ENCODE results near the gene DCAF7. TPM values are rescaled to one million over a fixed set of nuclear protein-coding genes. Genes with fewer than 3 reads are reported as not detected.

The DCAF7 gene
- total and polyA plus RNA-seq, 2 experiments from 2014 or later: 55.1 to 56.7 TPM

- Histone ChIP-seq H3K4me3 (no peak overlapping the region), H3K4me1 (ENCODE audit: low read depth) (no peaks in the 10 kb centered on the region), H3K36me3 (peaks cover 40% of the 10 kb centered on the region), H3K27me3 (no peaks in the 10 kb centered on the region), H3K27ac (no peak overlapping the region), H3K9me3 (ENCODE audit: low read depth) (no peaks in the 10 kb centered on the region)
- TF ChIP-seq CTCF (IDR thresholded peaks at IDR 0.05; ENCODE audit: low read depth, low read length): no peak
- DNase-seq (ENCODE audit: low read depth in 1 of 2, low spot score in 1 of 2): no peak
Measured at GRCh38 chr17:63588797-63589196, 38.5 kb downstream of the DCAF7 start.

- TF ChIP-seq CTCF (IDR thresholded peaks at IDR 0.05; ENCODE audit: low read depth, low read length): no peak
- Histone ChIP-seq H3K27ac (no peak overlapping the region), H3K4me1 (ENCODE audit: low read depth) (no peaks in the 10 kb centered on the region), H3K4me3 (no peak overlapping the region), H3K27me3 (no peaks in the 10 kb centered on the region), H3K36me3 (peaks cover 40% of the 10 kb centered on the region), H3K9me3 (ENCODE audit: low read depth) (no peaks in the 10 kb centered on the region)
- no peak for DNase-seq (ENCODE audit: low read depth in 1 of 2, low spot score in 1 of 2)
Measured at GRCh38 chr17:63589646-63590045, 39.4 kb downstream of the DCAF7 start.

DNA sequence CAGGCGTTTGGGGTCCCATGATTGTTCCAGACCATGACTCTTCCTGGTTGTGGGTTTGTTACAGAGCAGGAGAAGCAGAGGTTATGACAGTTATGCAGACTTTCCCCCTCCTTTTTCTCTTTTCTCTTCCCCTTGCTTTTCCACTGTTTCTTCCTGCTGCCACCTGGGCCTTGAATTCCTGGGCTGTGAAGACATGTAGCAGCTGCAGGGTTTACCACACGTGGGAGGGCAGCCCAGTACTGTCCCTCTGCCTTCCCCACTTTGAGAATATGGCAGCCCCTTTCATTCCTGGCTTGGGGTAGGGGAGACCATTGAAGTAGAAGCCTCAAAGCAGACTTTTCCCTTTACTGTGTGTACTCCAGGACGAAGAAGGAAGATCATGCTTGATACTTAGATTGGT lies 42.5 kb downstream of the DCAF7 start:
- TF ChIP-seq CTCF (IDR thresholded peaks at IDR 0.05; ENCODE audit: low read depth, low read length): no peak
- no peak for DNase-seq (ENCODE audit: low read depth in 1 of 2, low spot score in 1 of 2)
- Histone ChIP-seq H3K36me3 (peaks cover 34% of the 10 kb centered on the region), H3K4me1 (ENCODE audit: low read depth) (no peaks in the 10 kb centered on the region), H3K27me3 (no peaks in the 10 kb centered on the region), H3K4me3 (no peak overlapping the region), H3K27ac (no peak overlapping the region), H3K9me3 (ENCODE audit: low read depth) (no peaks in the 10 kb centered on the region)

DNA sequence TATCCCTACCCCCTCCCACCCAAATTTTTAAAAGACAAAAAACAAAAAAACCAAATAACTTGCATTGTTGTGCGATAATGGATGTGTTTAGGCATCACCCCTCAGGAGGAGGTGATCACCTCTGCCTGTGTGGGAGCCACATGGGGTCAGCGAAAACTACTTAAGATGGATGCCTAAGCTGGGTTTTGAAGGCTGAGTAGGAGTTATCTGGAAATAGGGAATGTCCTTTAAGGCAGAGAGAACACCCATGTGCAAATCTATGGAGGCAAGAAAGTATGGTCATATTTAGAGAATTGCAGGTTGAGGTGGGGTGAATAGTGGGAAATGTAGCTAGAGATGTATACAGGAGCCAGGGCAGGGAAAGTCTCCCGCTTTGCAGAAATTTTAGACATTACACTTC lies 44.9 kb downstream of the DCAF7 start:
- H3K27ac ChIP-seq: no peak overlapping the region
- H3K27me3 ChIP-seq: no peaks in the 10 kb centered on the region
- peaks cover 15% of the 10 kb centered on the region for H3K36me3 ChIP-seq
- no peak overlapping the region for H3K4me3 ChIP-seq
- H3K4me1 ChIP-seq (ENCODE audit: low read depth): peaks cover 2% of the 10 kb centered on the region
- no peaks in the 10 kb centered on the region for H3K9me3 ChIP-seq (ENCODE audit: low read depth)
- DNase-seq (ENCODE audit: low read depth in 1 of 2, low spot score in 1 of 2): no peak
- no peak for TF ChIP-seq CTCF (IDR thresholded peaks at IDR 0.05; ENCODE audit: low read depth, low read length)

DNA sequence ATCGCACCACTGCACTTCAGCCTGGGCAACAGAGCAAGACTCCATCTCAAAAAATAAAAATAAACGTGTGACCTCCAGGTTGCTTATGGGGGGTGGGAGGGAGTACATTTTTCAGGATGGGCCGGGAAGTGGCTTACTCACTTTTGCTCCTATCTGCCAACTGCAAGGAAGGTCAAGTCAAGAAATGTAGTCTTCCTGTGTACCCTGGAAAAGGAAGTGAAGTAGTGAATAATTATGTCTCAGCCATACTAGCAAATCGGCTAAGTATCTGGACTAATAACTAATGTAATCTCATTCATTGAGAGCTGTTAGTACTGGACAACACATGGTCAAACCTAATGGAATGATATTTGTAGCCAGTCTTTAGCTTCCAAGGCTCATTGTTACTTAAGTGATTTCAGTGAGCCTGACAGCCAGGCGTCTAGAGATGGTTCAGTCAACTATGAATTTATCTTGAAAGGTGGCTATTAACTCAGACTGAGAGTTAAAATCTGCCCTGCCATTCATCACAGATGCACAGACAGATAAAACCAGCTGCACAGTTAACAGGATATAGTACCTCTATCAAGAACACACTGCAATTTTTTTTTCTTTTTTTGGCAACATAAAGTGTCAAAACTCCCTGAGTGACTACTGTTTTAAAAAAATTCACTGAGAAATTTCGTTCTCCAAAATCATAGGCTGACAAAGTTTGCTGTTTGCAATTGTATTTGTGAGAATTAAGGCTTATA lies 46.7 kb downstream of the DCAF7 start:
- no peaks in the 10 kb centered on the region for H3K9me3 ChIP-seq (ENCODE audit: low read depth)
- DNase-seq (ENCODE audit: low read depth in 1 of 2, low spot score in 1 of 2): no peak
- no peaks in the 10 kb centered on the region for H3K27me3 ChIP-seq

More for the DNA sequence above, 46.7 kb downstream of the DCAF7 start:
- Histone ChIP-seq H3K27ac (no peak overlapping the region), H3K36me3 (no peaks in the 10 kb centered on the region), H3K4me1 (ENCODE audit: low read depth) (peaks cover 12% of the 10 kb centered on the region), H3K4me3 (no peak overlapping the region)
- TF ChIP-seq CTCF (IDR thresholded peaks at IDR 0.05; ENCODE audit: low read depth, low read length): no peak
